Thyroid gland (tissue), 4 donors: ENCODE measurements around the gene PDZD2. TPM values are rescaled to one million over a fixed set of nuclear protein-coding genes. Genes with fewer than 3 reads are reported as not detected.
"Not testable (repeated sequence)": the region's sequence is repeated elsewhere in the genome, so short reads cannot be mapped to it uniquely, and the experiment has no call there.

Experiments
- DNase-seq, 2 donors: peaks; one replicate each; pipeline ENCODE4 v3.0.0-alpha.2; 2019
- H3K27ac ChIP-seq, 3 donors: fragments of 200-600 bp; sonication (generic); 1 replicate in 2 of 3; 2 replicates in 1 of 3; pipeline ENCODE4 v1.5.1; 2016 to 2019; ENCODE audit warnings: mild to moderate bottlenecking in 1 of 3, moderate library complexity in 1 of 3
- H3K27me3 ChIP-seq: fragments of 200-600 bp; sonication (generic); one replicate; pipeline ENCODE4 v1.5.1; 2019
- H3K36me3 ChIP-seq, 2 donors: fragments of 200-600 bp; sonication (generic); one replicate each; pipeline ENCODE4 v1.5.1; 2016 to 2019
- H3K4me1 ChIP-seq, 2 donors: fragments of 200-600 bp; sonication (generic); one replicate each; pipeline ENCODE4 v1.5.1; 2017 to 2019
- H3K4me3 ChIP-seq, 3 donors: fragments of 200-600 bp; sonication (generic); replicated peaks in 1 of 3; 1 replicate in 2 of 3; 2 replicates in 1 of 3; pipeline ENCODE4 v1.5.1; 2016; ENCODE audit warnings: mild to moderate bottlenecking in 1 of 3
- H3K9me3 ChIP-seq: fragments of 200-600 bp; sonication (generic); one replicate; pipeline ENCODE4 v1.5.1; 2017
- POLR2A ChIP-seq, 2 donors: fragments of 450-650 bp; IDR thresholded peaks; one replicate each; pipeline ENCODE4 v1.6.1; 2017; ENCODE audit warnings: antibody characterized with exemption in 2 of 2, mild to moderate bottlenecking in 2 of 2, moderate library complexity in 1 of 2
- WGBS, 2 donors: methylation state at CpG; one replicate each; pipeline ENCODE4 v1.1.5; 2017; 5-methylcytosine and 5-hydroxymethylcytosine counted together
- intact Hi-C: fragments of 100-400 bp; cut with DNase I; formaldehyde crosslinking; loops from one replicate; pipeline ENCODE4 v1.15.1; 2023
- total RNA-seq, 4 donors: library from RNA; depleted of rRNA; stranded (reverse); fragments of >200 nt; gene quantifications; one replicate each; pipeline ENCODE4 v1.2.3, GENCODE V29; 2016
- TF ChIP-seq, protein P1 (sequence below), 6 experiments: fragments of 200-600 bp in 3 of 6; fragments of 450-650 bp in 3 of 6; sonication (generic) in 3 of 6; IDR thresholded peaks; one replicate each; pipeline ENCODE4 v1.5.1; 2016 to 2019; ENCODE audit warnings: antibody characterized with exemption in 6 of 6, mild to moderate bottlenecking in 2 of 6, inconsistent platforms in 1 of 6, moderate library complexity in 1 of 6

The PDZD2 gene
- total RNA-seq, 4 donors from 2014 or later, result 1.8 to 4.5 (median 3.9) TPM

DNA sequence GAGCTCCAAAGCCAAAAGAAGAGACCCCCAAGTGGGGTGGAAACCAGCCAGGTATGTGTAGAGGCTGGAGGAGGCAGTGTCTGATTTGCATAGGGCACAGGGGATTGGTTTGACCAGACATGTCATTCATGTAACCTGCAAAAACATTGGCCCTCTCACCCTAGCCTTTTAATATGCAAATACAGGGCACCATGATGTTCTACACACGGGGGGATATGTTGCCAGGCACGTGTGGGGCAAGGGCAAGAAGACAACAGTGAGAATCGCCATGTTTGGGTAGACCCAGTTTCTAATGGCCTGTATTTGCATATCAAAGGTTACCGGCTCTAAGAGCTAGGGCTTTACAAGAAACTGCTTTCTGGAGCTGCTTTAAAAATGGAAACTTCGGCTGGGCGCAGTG, 326.3 kb downstream of the PDZD2 start:
- no peak overlapping the region for H3K27ac ChIP-seq
- intact Hi-C loops, result no loop called here
- H3K36me3 ChIP-seq, result no peaks in the 10 kb centered on the region
- peaks cover 0 to 16% of the 10 kb centered on the region in 2 donors for H3K4me1 ChIP-seq
- DNase-seq, result no peak
- no peak overlapping the region for H3K4me3 ChIP-seq
- TF ChIP-seq POLR2A (IDR thresholded peaks at IDR 0.05), result no peak
- TF ChIP-seq, protein P1, sequence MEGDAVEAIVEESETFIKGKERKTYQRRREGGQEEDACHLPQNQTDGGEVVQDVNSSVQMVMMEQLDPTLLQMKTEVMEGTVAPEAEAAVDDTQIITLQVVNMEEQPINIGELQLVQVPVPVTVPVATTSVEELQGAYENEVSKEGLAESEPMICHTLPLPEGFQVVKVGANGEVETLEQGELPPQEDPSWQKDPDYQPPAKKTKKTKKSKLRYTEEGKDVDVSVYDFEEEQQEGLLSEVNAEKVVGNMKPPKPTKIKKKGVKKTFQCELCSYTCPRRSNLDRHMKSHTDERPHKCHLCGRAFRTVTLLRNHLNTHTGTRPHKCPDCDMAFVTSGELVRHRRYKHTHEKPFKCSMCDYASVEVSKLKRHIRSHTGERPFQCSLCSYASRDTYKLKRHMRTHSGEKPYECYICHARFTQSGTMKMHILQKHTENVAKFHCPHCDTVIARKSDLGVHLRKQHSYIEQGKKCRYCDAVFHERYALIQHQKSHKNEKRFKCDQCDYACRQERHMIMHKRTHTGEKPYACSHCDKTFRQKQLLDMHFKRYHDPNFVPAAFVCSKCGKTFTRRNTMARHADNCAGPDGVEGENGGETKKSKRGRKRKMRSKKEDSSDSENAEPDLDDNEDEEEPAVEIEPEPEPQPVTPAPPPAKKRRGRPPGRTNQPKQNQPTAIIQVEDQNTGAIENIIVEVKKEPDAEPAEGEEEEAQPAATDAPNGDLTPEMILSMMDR (IDR thresholded peaks at IDR 0.05), result no peak
- no peaks in the 10 kb centered on the region for H3K9me3 ChIP-seq
- H3K27me3 ChIP-seq, result no peaks in the 10 kb centered on the region
- 78 to 83% methylated on average over 6 of the region's 6 CpGs for WGBS, 2 donors

DNA sequence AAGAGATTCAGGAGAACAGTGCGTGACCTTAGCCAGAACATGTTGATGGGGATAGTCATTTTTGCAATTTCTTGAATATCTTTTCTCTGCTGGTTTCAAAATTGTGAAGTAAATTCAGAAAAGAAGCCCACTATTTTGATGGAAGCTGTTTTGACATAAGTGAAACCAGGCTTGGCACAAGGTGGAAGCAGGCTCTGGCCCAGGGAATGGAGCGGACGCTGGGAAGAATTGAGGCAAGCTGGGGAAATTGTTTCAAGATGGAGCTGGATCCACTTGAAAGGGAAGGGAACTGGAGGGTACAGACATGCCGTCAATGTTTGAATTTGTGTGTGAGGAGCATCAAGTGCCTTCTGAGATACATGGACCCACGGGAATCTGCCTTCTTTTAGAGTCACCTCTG, 328.0 kb downstream of the PDZD2 start:
- DNase-seq, result no peak
- 93 to 97% methylated on average over 5 of the region's 5 CpGs for WGBS, 2 donors
- Histone ChIP-seq H3K4me3 (no peak overlapping the region), H3K27ac (no peak overlapping the region), H3K9me3 (no peaks in the 10 kb centered on the region), H3K36me3 (no peaks in the 10 kb centered on the region), H3K27me3 (no peaks in the 10 kb centered on the region), H3K4me1 (peaks cover 0 to 16% of the 10 kb centered on the region in 2 donors)
- TF ChIP-seq, protein P1 (IDR thresholded peaks at IDR 0.05), result no peak
- TF ChIP-seq POLR2A (IDR thresholded peaks at IDR 0.05), result no peak
- intact Hi-C loops, result no loop called here

DNA sequence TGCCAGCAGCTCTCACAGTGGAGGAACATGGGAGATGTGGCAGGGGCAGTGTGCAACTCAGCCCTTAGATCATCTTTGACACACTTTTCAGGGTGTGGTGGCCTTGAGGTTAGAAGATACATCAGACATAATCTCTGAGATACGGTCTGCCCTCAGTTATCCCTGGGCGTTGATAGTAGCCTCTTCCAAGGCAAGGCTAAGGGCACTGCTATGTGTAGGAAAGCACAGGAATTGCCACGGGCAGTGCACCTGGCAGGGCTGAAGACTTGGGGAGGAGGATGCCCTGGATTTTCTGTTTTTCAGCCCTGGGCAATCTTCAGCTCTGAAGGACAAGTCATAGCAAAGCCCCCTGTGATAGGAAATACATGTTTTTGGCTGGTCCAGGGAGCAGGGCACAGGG, 328.5 kb downstream of the PDZD2 start:
- TF ChIP-seq, protein P1 (IDR thresholded peaks at IDR 0.05), result no peak
- no peak for TF ChIP-seq POLR2A (IDR thresholded peaks at IDR 0.05)
- Histone ChIP-seq H3K36me3 (no peaks in the 10 kb centered on the region), H3K4me3 (no peak overlapping the region), H3K27me3 (no peaks in the 10 kb centered on the region), H3K4me1 (peaks cover 0 to 13% of the 10 kb centered on the region in 2 donors), H3K27ac (no peak overlapping the region), H3K9me3 (no peaks in the 10 kb centered on the region)
- intact Hi-C loops, result no loop called here
- WGBS, 2 donors, result 67 to 95% methylated on average over 3 of the region's 3 CpGs
- DNase-seq, result no peak

DNA sequence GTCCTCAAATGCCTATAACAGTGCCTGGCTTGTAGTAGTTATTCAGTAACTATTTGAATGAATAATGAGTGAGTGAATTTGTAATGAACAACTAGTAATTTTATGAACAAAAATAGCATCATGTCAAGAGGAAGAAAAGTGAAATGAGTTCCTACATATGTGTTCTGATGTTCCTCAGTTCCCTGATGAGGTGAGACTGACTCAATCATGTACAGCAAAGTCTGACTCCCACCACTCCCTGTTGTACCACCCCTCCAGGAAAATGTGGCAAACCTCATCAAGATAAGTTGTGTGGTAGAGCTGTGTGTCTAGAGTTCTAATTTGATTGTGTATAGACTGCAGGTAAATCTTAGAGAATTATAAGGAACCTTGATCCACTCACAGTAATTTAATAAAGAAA, 333.6 kb downstream of the PDZD2 start:
- H3K9me3 ChIP-seq, result no peaks in the 10 kb centered on the region
- no peaks in the 10 kb centered on the region for H3K4me1 ChIP-seq
- H3K27me3 ChIP-seq, result no peaks in the 10 kb centered on the region
- intact Hi-C loops, result no loop called here
- no peak for TF ChIP-seq POLR2A (IDR thresholded peaks at IDR 0.05)
- TF ChIP-seq, protein P1 (IDR thresholded peaks at IDR 0.05), result no peak
- H3K27ac ChIP-seq, result no peak overlapping the region
- no peaks in the 10 kb centered on the region for H3K36me3 ChIP-seq
- no peak for DNase-seq
- H3K4me3 ChIP-seq, result no peak overlapping the region

DNA sequence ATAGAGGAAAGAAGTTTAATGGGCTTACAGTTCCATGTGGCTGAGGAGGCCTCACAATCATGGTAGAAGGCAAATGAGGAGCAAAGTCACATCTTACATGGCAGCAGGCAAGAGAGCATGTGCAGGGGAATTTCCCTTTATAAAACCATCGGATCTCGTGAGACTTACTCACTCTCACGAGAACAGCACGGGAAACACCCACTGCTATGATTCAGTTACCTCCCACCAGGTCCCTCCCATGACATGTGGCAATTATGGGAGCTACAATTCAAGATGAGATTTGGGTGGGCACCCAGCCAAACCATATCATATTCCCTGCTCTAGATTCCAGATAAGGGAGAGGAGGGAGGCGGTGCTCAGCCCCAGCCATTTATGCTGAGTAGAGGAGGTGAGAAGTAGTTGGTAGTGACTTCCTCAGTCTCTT, 336.3 kb downstream of the PDZD2 start:
- 82 to 91% methylated on average over 5 of the region's 5 CpGs for WGBS, 2 donors
- H3K4me3 ChIP-seq, intact Hi-C loops, H3K36me3 ChIP-seq, DNase-seq, H3K9me3 ChIP-seq, H3K4me1 ChIP-seq, H3K27me3 ChIP-seq, H3K27ac ChIP-seq: not testable (repeated sequence)

DNA sequence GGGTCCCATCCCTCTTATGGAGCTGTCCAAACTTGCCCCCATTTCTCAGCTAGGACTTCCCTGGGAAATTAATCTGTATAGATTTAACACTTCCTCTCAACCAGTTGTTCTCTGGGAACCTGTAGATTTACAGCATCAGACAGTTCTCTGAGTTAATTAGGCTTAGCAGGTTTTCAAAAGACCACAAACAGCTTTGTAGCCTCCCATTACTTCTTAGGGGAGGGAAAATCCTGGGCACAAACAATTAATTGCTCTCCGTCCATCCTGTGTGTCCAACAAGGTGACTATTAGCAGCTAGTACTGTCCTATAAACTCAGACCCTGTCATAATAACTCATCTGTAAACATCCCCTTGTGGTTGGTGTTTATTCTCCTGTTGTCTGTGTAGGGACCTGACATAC, 337.2 kb downstream of the PDZD2 start:
- 92 to 93% methylated on average over 1 of the region's 1 CpG for WGBS, 2 donors
- Histone ChIP-seq H3K27me3 (no peaks in the 10 kb centered on the region), H3K4me1 (no peaks in the 10 kb centered on the region), H3K36me3 (no peaks in the 10 kb centered on the region), H3K9me3 (no peaks in the 10 kb centered on the region), H3K27ac (no peak overlapping the region), H3K4me3 (no peak overlapping the region)
- no peak for DNase-seq
- no peak for TF ChIP-seq POLR2A (IDR thresholded peaks at IDR 0.05)
- TF ChIP-seq, protein P1 (IDR thresholded peaks at IDR 0.05), result no peak
- intact Hi-C loops, result no loop called here
